Aortic smooth muscle cell (primary cell): ENCODE data around the gene NOS1AP. TPM values are rescaled to one million over a fixed set of nuclear protein-coding genes. Genes with fewer than 3 reads are reported as not detected.

Source experiments
- total RNA-seq: library from RNA; depleted of rRNA; stranded (reverse); fragments of >200 nt; gene quantifications from 2 replicates; pipeline ENCODE4 v1.2.3, GENCODE V29; 2014

NOS1AP gene
- total RNA-seq, result under 0.01 TPM in 1 of 2 replicates, not detected in the other

DNA sequence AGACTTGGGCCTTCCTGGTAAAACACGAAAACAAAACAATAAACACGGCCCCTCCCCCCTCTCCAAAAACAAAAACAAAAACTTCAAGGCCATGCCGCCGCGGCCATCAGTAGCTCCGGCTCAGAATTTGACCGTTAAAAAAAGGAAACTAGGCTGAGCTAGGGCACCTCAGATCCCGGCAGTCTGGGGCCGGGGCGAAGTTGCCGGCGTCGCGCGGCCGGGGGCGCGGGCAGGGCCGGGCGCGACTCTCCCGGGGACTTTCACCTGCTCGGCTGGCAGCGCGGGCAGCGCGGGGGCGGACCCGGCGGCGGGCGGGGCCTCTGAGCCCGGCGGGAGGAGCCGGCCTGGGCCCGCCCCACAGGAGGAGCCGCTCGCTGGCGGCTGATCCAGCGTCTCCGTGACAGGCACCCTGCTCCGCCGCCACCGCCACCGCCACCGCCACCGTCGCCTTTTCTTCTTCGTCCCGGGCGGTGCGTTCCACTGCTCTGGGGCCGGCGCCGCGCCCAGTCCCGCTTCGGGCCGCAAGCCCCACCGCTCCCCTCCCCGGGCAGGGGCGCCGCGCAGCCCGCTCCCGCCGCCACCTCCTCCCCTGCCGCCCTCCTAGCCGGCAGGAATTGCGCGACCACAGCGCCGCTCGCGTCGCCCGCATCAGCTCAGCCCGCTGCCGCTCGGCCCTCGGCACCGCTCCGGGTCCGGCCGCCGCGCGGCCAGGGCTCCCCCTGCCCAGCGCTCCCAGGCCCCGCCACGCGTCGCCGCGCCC, at the start of gene NOS1AP:
Gene NOS1AP, plus strand, starts transcription at position 358 of the 760 bp plus-strand sequence. CDS start 487 bp downstream, outside the sequence.

DNA sequence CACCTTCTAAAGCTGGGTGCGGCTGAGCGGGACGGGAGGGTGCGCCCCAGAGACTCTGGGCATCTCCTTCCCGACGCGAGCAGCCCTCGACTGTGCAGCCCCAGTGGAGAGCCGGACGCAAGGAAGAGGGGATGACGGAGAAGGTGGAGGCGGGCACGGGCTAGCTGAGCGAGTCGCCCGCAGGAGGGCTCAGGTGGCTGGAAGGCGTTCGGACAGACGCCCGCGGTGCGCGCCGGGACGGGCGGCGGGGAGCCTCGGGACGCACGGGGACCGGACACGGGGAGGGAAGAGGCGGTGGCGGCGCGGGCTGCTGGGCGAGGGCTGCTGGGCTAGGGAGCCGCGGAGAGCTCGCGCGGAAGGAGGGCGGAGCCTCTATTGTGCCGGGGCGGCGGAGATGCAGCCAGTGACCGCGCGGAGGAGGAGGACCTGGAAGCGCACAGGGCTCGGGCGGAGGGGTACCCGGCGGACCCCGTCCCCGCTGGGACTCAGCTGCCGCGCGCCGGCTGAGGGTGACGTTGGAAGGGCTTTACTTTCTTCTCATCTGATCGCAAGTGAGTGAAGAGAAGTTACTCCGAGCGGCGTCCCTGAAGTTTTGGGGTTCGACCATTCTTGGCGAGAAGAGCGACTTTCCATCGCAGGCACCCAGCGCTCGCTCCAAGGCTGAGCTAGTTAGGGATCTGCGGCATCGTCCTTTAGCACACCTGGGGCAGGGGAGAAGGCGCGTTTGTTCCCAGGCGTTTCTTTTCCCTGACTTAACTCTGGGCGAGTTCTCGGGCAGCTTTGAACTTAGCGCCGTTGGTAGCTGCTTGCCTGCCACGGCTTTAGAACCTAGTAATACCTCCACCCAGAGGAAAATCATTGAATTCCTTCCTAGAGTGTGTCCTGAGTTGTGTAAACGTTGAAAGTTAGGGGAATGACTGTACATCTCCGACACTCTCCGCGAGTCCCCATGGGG, 45.7 kb upstream of the NOS1AP start, which contains the start of gene OLFML2B:
Gene OLFML2B, minus strand, starts transcription at position 323 of the 955 bp plus-strand sequence. CDS start 439 bp downstream, outside the sequence.

DNA sequence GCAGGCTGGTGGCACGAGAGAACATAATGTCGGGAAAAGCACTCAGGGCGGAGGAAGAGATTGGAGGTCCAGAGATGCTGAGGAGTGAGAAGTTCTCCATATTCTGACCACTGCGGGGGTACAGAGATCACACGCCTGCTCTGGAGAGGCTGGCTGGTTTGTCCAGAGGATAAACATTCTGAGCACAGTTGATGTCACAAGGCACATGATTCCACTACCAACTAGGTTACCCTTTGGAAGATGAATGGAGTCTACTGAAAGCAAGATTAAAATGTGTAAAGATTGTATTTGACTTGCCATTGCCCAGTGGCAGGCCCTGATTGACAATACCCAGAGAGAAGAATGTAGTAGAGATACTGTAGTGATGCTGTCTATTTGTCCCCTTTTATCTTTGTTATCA, 307.2 kb downstream of the NOS1AP start, which contains the start of gene SPATA46:
Gene SPATA46, minus strand, starts transcription at position 164 of the 400 bp plus-strand sequence. Its CDS starts 64 bp downstream, at position 100.

DNA sequence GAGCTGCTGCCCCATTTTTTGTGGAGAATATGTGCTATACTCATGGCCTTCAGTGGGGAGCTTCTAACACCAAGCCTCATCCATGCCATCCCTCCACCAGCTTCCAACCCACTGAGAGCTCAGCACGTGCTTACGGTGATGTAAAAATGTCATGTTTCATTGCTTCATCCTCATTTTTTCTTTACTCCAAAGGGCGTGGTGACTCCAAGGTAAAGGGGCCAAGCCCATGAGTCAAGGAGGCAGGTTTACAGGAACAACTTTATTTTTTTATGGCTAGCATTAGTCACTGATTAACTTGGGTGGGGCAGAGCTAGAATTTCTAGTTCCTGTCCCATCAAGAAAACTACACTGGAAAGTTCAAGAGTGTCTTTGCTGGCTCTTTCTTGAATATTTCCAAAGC, 311.9 kb downstream of the NOS1AP start, which contains the start of gene C1orf226:
Gene C1orf226, plus strand, starts transcription at position 346 of the 400 bp plus-strand sequence. CDS start 174 bp downstream, outside the sequence.

DNA sequence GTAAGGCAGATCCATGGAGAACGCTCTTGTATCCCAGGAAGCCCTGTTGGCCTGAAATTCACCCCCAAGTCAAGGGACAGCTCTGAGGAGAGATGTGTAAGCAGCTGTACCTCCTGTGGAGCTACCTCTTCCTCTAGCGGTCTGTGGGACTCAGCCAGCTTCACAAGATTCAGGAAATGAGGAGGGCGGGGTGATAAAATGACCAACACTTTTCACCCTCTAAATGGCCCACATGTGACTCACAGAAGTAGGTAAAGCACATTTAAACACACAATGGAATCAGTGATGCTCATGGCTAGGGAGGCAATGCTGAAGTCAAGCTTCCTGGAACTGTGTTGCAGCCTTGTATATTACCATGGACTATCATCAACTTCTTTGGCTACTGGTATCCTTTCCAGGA, 342.5 kb downstream of the NOS1AP start, which contains the start of gene SH2D1B:
Gene SH2D1B, minus strand, starts transcription at position 135 of the 400 bp plus-strand sequence. Its CDS starts 120 bp downstream, at position 15.

Other genes starting within 250 kb of the NOS1AP start
- 9.0 and 13.5 TPM in 2 replicates for gene OLFML2B, start 45.8 kb upstream of the NOS1AP start, total RNA-seq